ENCODE measurements around the gene HRK.

The HRK gene

DNA sequence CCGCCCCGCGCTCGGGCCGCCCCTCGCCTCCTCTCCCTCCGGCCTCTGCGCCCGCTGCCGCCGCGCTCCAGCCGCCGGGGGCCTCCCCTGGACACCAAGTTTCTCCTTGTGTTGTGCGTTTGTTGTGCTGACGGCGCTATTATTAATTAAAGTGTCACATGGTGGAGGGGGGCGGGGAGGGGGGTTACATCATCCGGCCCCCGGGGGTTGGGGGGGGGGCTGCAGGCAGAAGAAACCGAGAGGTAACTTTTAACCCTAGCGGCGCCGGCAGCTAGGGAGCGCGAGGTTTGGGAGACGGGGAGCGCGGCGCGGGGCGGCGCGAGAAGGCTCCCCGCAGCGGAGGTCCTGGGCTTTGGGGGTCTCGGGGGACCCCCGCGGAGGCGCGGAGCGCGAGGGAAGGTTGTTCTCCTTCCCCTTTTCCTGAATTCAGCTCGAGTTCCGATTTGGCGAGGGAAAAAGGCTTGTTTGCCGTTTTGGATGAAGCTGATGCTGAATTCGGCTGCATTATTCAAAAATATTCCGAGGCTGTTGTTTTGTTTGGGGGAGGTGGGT is at the start of gene HRK:
Gene HRK (minus strand): TSS at position 117 of the 552 bp plus-strand sequence. CDS start 134 bp downstream, outside the sequence.
- H3K27ac Mint-ChIP-seq: no peak within 1 kb of the TSS
- H3K4me3 Mint-ChIP-seq: peak within 1 kb of the TSS; percentile 87 to 90 (median 89)
- no peaks in the 10 kb centered on the region for H3K9me3 Mint-ChIP-seq
- H3K27me3 Mint-ChIP-seq (ENCODE audit: low read depth): peaks cover 86% of the 10 kb centered on the region
- TF ChIP-seq CTCF (IDR thresholded peaks at IDR 0.05; ENCODE audit: unreplicated experiment in 3 of 3): no peak
- no peaks in the 10 kb centered on the region for H3K36me3 Mint-ChIP-seq (ENCODE audit: low read depth)
- H3K4me1 Mint-ChIP-seq: peaks cover 42% of the 10 kb centered on the region

DNA sequence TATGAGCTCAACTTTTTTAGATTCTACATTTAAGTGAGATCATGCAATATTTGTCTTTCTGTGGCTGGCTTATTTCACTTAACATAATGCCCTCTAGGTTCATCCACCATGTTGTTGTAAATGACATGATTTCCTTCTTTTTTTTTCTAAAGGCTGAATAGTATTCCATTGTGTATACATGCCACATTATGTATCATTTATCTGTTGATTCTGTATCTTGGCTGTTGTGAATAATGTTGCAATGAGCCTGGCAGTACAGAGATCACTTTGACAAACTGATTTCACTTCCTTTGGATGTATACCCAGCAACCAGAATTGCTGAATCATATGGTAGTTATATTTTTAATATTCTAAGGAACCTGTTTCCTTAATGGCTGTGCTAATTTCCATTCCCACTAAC is 48.6 kb upstream of the HRK start:
- peaks cover 58% of the 10 kb centered on the region for H3K36me3 Mint-ChIP-seq (ENCODE audit: low read depth)
- H3K27me3 Mint-ChIP-seq (ENCODE audit: low read depth): no peaks in the 10 kb centered on the region
- no peak overlapping the region for H3K27ac Mint-ChIP-seq
- no peak for TF ChIP-seq CTCF (IDR thresholded peaks at IDR 0.05; ENCODE audit: unreplicated experiment in 3 of 3)
- H3K4me3 Mint-ChIP-seq: no peak overlapping the region
- H3K9me3 Mint-ChIP-seq: no peaks in the 10 kb centered on the region
- H3K4me1 Mint-ChIP-seq: peaks cover 59% of the 10 kb centered on the region

DNA sequence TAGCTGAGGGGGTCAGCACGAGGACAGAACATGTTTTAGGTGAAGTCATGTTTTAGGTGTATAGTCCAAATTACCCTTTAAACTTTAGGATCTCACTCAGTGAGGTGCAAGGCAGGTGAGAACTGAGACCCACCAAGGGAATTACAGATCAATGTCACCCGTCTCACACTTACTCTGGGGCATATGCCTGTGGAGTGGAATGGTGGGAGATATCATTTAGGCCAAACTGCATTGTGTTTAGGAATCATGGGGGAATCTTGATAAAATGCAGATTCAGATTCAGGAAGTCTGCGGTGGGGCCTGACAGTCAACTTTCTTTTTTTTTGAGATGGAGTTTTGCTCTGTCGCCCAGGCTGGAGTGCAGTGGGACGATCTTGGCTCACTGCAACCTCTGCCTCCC is 47.3 kb upstream of the HRK start:
- H3K27me3 Mint-ChIP-seq (ENCODE audit: low read depth): no peaks in the 10 kb centered on the region
- peaks cover 53% of the 10 kb centered on the region for H3K4me1 Mint-ChIP-seq
- H3K36me3 Mint-ChIP-seq (ENCODE audit: low read depth): peaks cover 52% of the 10 kb centered on the region
- no peaks in the 10 kb centered on the region for H3K9me3 Mint-ChIP-seq
- H3K27ac Mint-ChIP-seq: no peak overlapping the region
- TF ChIP-seq CTCF (IDR thresholded peaks at IDR 0.05; ENCODE audit: unreplicated experiment in 3 of 3): no peak
- H3K4me3 Mint-ChIP-seq: no peak overlapping the region

DNA sequence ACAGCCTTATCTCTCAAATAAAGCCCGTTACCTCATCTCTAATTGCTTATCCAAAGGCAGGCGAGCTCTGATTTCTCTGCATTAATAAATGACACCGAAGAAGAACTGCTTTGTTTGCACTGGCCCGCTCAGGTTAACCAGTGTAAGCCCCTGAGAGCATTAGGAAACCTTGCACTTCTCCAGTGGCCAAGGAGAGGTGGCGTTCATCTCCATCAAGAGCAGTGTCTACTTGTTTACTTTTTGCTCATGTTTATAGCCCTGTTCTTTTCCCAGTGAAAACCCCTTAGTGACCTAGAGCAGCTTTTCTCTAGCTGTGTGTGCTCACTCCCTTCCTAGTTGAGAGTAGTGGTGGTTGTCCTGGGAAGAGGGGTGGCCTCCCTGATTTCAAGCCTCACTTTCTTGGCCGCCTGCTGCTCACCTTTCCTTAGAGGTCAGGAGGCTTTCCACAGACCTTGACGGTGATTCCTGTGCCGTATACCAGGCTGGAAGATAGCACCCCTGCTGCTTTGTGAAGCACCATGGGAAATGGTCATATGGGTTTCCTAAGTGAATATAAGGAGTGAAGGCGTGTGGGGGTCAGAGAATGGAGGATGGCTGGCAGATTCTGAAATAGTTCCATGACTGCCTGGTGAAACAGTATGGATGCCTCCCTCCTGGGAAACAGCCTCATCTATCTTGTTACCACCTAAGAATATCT is 46.2 kb upstream of the HRK start:
- peaks cover 53% of the 10 kb centered on the region for H3K36me3 Mint-ChIP-seq (ENCODE audit: low read depth)
- no peaks in the 10 kb centered on the region for H3K9me3 Mint-ChIP-seq
- H3K27me3 Mint-ChIP-seq (ENCODE audit: low read depth): no peaks in the 10 kb centered on the region
- peak overlapping the region; percentile 63 to 92 (median 86) for H3K27ac Mint-ChIP-seq
- peaks cover 49% of the 10 kb centered on the region for H3K4me1 Mint-ChIP-seq
- peak overlapping the region in 1 of 3 experiments; percentile 41 for H3K4me3 Mint-ChIP-seq
- no peak for TF ChIP-seq CTCF (IDR thresholded peaks at IDR 0.05; ENCODE audit: unreplicated experiment in 3 of 3)

GRCh38 chr12:116926283-116927243 is 45.3 kb upstream of the HRK start:
- no peak for TF ChIP-seq CTCF (IDR thresholded peaks at IDR 0.05; ENCODE audit: unreplicated experiment in 3 of 3)
- Mint-ChIP-seq H3K4me1 (peaks cover 49% of the 10 kb centered on the region), H3K4me3 (peak overlapping the region in 2 of 3 experiments; percentile 28 to 41), H3K36me3 (ENCODE audit: low read depth) (peaks cover 50% of the 10 kb centered on the region), H3K9me3 (no peaks in the 10 kb centered on the region), H3K27me3 (ENCODE audit: low read depth) (no peaks in the 10 kb centered on the region), H3K27ac (peak overlapping the region; percentile 63 to 92 (median 86))

Measured in nephron (organoid).